Transverse colon (tissue), 4 donors: ENCODE measurements around the gene IL36B.

ENCODE experiments used
- CTCF ChIP-seq, 5 experiments: fragments of 200-600 bp in 3 of 5; fragments of 450-650 bp in 2 of 5; sonication (generic) in 3 of 5; IDR thresholded peaks; 1 replicate in 2 of 5; 2 replicates in 3 of 5; pipeline ENCODE4 v1.5.1; 2016 to 2017; ENCODE audit warnings: antibody characterized with exemption in 5 of 5, inconsistent platforms in 3 of 5, mild to moderate bottlenecking in 2 of 5, moderate library complexity in 1 of 5
- EP300 ChIP-seq: sonication (generic); formaldehyde crosslinking; IDR thresholded peaks from one replicate; pipeline ENCODE4 v1.6.1; 2017; ENCODE audit warnings: antibody characterized with exemption, low read depth
- POLR2A ChIP-seq: fragments of 450-650 bp; IDR thresholded peaks from one replicate; pipeline ENCODE4 v1.6.1; 2016; ENCODE audit warnings: antibody characterized with exemption, mild to moderate bottlenecking, moderate library complexity
- POLR2AphosphoS5 ChIP-seq, 3 donors: sonication (generic); formaldehyde crosslinking; IDR thresholded peaks; one replicate each; pipeline ENCODE4 v1.6.1; 2016; ENCODE audit warnings: antibody characterized with exemption in 3 of 3

DNA sequence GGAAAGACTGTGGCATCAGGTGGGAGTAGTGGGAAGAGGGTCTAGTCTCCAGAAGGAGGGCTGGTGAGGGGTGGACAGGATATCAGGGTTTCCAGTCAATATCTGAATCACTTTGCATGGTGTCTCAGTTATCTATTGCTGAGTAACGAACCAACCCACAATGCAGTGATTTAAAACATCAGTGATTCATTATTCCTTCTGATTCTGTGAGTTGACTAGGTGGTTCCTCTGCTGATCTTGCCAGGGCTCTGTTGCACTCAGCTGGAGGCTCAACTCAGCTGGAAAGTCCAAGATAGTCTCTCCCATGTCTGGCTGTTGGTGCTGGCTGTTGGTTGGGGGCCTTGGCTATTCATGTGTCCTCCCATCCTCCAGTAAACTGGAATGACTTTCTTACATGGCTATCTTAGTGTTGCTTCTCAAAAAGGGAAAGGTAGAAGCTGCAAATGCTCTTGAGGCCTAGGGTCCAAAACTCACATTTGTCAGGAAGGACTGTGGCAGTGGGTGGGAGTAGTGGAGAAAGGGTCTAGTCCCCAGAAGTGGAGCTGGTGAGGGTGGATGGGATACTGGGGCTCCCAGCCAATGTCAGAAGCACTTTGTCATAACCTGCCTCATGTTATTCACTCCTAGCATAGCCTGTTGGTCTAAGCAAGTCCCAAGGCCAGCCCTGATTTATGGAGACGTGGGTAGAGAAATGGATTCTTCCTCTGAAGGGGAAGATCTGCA is 29.0 kb upstream of the IL36B start:
- TF ChIP-seq CTCF (IDR thresholded peaks at IDR 0.05) (no peak), POLR2A (no peak), POLR2AphosphoS5 (IDR thresholded peaks at IDR 0.05) (no peak), EP300 (no peak)
